ENCODE results near the gene TFEB. TPM values are rescaled to one million over a fixed set of nuclear protein-coding genes. Genes with fewer than 3 reads are reported as not detected.

The TFEB gene
- total and polyA plus RNA-seq, 10 of the 15 experiments (the other 5 are each of a cell fraction or from before 2014, with no cell fraction given), result 0.84 to 108 (median 60.8) TPM

- TF ChIP-seq ZBTB4 (CRISPR knock-in tag; IDR thresholded peaks at IDR 0.05), result no peak
- no peak for TF ChIP-seq MYC (IDR thresholded peaks at IDR 0.05; ENCODE audit: insufficient read depth, insufficient read length, insufficient replicate concordance, low read length, severe bottlenecking)
- TF ChIP-seq NR2F1 (conservative IDR thresholded peaks at IDR 0.05), result peak; percentile 18; the same call in 1 of the 2 replicates
- no peak for TF ChIP-seq BCLAF1 (IDR thresholded peaks at IDR 0.05)
- no peak for TF ChIP-seq ZZZ3 (IDR thresholded peaks at IDR 0.05; ENCODE audit: control insufficient read depth, insufficient read length, low read depth)
- TF ChIP-seq JUND (IDR thresholded peaks at IDR 0.05; ENCODE audit: low read depth, low read length), result no peak
- TF ChIP-seq TARDBP (IDR thresholded peaks at IDR 0.05; ENCODE audit: borderline replicate concordance), result peak; percentile 97
- no peak for TF ChIP-seq ASH2L (IDR thresholded peaks at IDR 0.05; ENCODE audit: borderline replicate concordance, low read depth)
- no peak for TF ChIP-seq ZBTB11 (CRISPR knock-in tag; IDR thresholded peaks at IDR 0.05)
- TF ChIP-seq SMAD5 (IDR thresholded peaks at IDR 0.05; ENCODE audit: low read depth), result no peak
- TF ChIP-seq EP300 (IDR thresholded peaks at IDR 0.05; ENCODE audit: borderline replicate concordance in 1 of 2, control insufficient read depth in 1 of 2, low read depth in 2 of 2, low read length in 2 of 2), result no peak
- TF ChIP-seq KDM1A (IDR thresholded peaks at IDR 0.05; ENCODE audit: borderline replicate concordance), result no peak
- 0 out of 4 replicates have a peak, but pooled peaks of 1 of the 2 experiments have one; percentile 30 for TF ChIP-seq SRF (IDR thresholded peaks at IDR 0.05; ENCODE audit: low read depth in 2 of 2, low read length in 2 of 2)
- peak; percentile 92 for TF ChIP-seq CREM (IDR thresholded peaks at IDR 0.05; ENCODE audit: low read depth)
- TF ChIP-seq POLR2A (IDR thresholded peaks at IDR 0.05; ENCODE audit: low read depth, low read length), result no peak; the same call in 1 of the 2 replicates
- no peak for TF ChIP-seq RFX5 (IDR thresholded peaks at IDR 0.05; ENCODE audit: low read depth, low read length)
- TF ChIP-seq GABPA (IDR thresholded peaks at IDR 0.05; ENCODE audit: low read depth), result no peak
- TF ChIP-seq CBX5 (IDR thresholded peaks at IDR 0.05; ENCODE audit: low read depth), result no peak
- TF ChIP-seq IKZF1 (conservative IDR thresholded peaks at IDR 0.05), result peak; percentile 98
Observed at GRCh38 chr6:41735427-41736185, at the start of gene TFEB (continued).

All from GM12878 (cell line).